Omental fat pad (tissue), 4 donors: ENCODE data around the gene ZMYM5. TPM values are rescaled to one million over a fixed set of nuclear protein-coding genes. Genes with fewer than 3 reads are reported as not detected.
"Not testable (repeated sequence)": the region's sequence is repeated elsewhere in the genome, so short reads cannot be mapped to it uniquely, and the experiment has no call there.

ENCODE experiments used
- ATAC-seq: fragments of 150-250 bp; one replicate; pipeline ENCODE4 v1.9.1; 2016; ENCODE audit warnings: mild to moderate bottlenecking, moderate library complexity; ENCODE audit not compliant: low FRiP score
- DNase-seq: peaks from one replicate; pipeline ENCODE4 v3.0.0-alpha.2; 2019; ENCODE audit warnings: low spot score
- total RNA-seq, 4 donors: library from RNA; depleted of rRNA; stranded (reverse); fragments of >200 nt; gene quantifications; one replicate each; pipeline ENCODE4 v1.1.0, GENCODE V29; 2016
- TF ChIP-seq, protein P1 (sequence below), 3 donors: fragments of 450-650 bp; IDR thresholded peaks; one replicate each; pipeline ENCODE4 v1.5.1; 2016 to 2017; ENCODE audit warnings: antibody characterized with exemption in 3 of 3, mild to moderate bottlenecking in 3 of 3, moderate library complexity in 2 of 3

Gene ZMYM5
- total RNA-seq, 4 donors from 2014 or later = 13.7 to 20.1 (median 16.0) TPM

- ATAC-seq (no peak), DNase-seq (no peak)
- TF ChIP-seq, protein P1, sequence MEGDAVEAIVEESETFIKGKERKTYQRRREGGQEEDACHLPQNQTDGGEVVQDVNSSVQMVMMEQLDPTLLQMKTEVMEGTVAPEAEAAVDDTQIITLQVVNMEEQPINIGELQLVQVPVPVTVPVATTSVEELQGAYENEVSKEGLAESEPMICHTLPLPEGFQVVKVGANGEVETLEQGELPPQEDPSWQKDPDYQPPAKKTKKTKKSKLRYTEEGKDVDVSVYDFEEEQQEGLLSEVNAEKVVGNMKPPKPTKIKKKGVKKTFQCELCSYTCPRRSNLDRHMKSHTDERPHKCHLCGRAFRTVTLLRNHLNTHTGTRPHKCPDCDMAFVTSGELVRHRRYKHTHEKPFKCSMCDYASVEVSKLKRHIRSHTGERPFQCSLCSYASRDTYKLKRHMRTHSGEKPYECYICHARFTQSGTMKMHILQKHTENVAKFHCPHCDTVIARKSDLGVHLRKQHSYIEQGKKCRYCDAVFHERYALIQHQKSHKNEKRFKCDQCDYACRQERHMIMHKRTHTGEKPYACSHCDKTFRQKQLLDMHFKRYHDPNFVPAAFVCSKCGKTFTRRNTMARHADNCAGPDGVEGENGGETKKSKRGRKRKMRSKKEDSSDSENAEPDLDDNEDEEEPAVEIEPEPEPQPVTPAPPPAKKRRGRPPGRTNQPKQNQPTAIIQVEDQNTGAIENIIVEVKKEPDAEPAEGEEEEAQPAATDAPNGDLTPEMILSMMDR (IDR thresholded peaks at IDR 0.05) = no peak
Observed at GRCh38 chr13:19817510-19818158, 45.8 kb downstream of the ZMYM5 start.

DNA sequence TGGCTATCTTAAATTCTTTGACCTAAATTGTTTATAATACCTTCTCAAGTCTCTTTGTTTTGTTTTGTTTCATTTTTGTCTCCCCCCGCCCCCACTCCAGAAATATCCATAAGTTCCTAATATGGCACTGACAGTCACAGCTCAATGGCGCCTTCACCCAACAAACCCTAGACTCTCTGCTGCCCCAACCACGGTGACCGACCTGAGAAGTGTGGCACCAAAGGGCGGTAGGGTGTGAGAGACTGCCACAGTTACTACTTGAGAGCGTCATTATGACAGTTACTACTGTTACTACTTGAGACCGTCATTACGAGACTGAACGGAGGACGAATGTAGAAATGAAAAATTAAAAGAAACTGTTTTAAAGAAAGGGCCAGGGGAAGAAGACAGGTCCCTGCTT is 46.3 kb downstream of the ZMYM5 start:
- DNase-seq (no peak), ATAC-seq (no peak)
- TF ChIP-seq, protein P1 (IDR thresholded peaks at IDR 0.05) = no peak

DNA sequence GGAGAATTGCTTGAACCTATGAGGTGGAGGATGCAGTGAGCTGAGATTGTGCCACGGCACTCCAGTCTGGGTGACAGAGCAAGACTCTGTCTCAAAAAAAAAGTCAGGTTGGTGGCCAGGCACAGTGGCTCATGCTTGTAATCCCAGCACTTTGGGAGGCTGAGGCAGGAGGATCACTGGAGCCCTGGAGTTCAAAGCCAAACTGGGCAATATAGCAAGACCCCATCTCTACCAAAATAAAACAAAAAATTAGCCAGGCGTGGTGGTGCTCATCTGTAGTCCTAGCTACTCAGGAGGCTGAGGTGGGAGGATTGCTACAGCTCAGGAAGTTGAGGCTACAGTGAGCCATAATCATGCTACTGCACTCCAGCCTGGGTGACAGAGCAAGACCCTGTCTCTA is 47.6 kb downstream of the ZMYM5 start:
- not testable (repeated sequence) for ATAC-seq, DNase-seq

DNA sequence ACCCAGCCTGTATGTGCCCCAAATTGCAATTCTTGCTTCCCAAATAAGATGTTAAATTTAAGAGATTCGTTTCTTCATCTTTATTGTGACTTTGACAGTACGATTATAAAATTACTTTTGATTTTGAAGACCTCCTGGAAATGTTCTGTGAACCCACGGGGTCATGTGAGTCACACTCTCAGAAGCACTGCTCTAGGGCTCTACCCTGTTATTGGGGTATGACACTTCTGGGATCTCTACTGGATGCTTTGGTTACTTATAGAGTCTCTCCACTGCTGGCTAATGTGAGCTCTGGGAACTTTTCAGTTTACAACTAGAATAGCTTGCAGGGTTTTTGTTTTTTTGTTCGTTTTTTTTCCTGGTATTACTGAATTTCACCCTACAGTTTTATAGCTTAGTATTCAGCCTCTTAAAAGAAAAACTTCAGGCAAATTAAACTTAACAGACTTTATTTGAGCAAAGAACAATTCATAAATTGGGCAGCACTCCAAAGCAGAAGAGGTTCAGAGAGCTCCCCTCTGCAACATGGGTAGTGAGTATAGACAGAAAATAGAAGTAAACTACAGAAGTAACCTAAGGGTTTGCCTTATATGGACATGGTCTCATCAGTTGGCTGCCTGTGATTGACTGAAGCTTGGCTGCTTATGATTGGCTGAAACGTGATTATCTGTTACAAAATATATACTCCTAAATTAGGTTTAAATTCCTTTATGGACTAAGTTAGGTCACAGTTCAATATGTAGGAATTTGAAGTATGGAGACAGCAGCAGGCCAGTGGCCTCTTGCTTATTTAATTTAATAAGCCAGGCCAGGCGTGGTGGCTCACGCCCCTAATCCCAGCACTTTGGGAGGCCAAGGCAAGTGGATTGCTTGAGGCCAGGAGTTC is 52.2 kb downstream of the ZMYM5 start:
- TF ChIP-seq, protein P1 (IDR thresholded peaks at IDR 0.05) = no peak
- DNase-seq = no peak
- ATAC-seq = no peak

DNA sequence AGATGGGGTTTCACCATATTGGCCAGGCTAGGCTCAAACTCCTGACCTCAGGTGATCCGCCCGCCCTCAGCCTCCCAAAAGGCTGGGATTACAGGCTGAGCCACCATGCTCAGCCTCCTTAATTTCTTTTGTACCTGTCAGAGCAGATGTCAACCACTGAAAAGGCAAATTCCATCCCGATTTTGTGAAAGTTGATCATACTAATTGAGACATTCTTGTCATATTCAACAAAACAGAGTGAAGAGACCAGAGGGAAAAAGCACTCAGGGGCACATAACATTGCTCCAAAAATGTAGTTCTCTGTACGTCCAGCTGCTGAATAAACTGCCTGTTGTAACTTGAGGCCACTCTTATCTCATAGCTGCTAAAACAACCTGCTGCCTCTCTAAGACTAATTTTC is 53.3 kb downstream of the ZMYM5 start:
- DNase-seq (no peak), ATAC-seq (no peak)
- TF ChIP-seq, protein P1 (IDR thresholded peaks at IDR 0.05) = no peak

- ATAC-seq (no peak), DNase-seq (no peak)
- TF ChIP-seq, protein P1 (IDR thresholded peaks at IDR 0.05) = no peak
Observed at GRCh38 chr13:19805765-19806164, 57.7 kb downstream of the ZMYM5 start.

DNA sequence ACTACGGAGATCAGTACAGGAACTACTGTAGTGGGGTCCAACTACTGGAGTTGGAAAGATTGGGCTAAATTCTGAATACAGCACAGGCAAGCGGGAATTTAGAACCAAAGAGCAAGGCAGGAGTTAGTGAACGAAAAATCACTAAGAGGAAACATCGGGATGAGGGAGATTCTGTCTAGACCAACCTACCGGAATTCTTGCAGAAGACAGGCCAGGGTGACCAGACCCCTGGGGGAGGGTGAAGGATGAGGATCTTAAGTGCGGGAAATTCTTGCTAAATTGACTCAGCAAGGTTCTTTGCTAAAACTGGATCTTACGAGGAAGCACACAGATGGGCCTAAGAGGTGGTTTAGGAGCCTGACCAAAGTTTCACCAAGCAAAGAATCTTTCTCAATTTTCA is 67.5 kb downstream of the ZMYM5 start:
- DNase-seq (no peak), ATAC-seq (no peak)
- TF ChIP-seq, protein P1 (IDR thresholded peaks at IDR 0.05) = no peak
